Gastroesophageal sphincter (tissue), 4 donors: ENCODE measurements around the gene PDE10A. TPM values are rescaled to one million over a fixed set of nuclear protein-coding genes. Genes with fewer than 3 reads are reported as not detected.
"Not testable (repeated sequence)": the region's sequence is repeated elsewhere in the genome, so short reads cannot be mapped to it uniquely, and the experiment has no call there.

ENCODE experiments used
- ATAC-seq: fragments of 150-250 bp; one replicate; pipeline ENCODE4 v1.9.1; 2016; ENCODE audit warnings: mild to moderate bottlenecking, moderate library complexity
- H3K27ac ChIP-seq, 4 donors: fragments of 200-600 bp; sonication (generic) in 3 of 4; 1 replicate in 3 of 4; 2 replicates in 1 of 4; pipeline ENCODE4 v1.5.1; 2016 to 2019
- H3K27me3 ChIP-seq: fragments of 200-600 bp; sonication (generic); one replicate; pipeline ENCODE4 v1.5.1; 2019
- H3K36me3 ChIP-seq, 2 donors: fragments of 200-600 bp; sonication (generic); one replicate each; pipeline ENCODE4 v1.5.1; 2019; ENCODE audit warnings: control low read depth in 1 of 2
- H3K4me1 ChIP-seq, 3 donors: fragments of 200-600 bp; sonication (generic); 1 replicate in 2 of 3; 2 replicates in 1 of 3; pipeline ENCODE4 v1.5.1; 2016 to 2019; ENCODE audit warnings: control low read depth in 2 of 3
- H3K4me3 ChIP-seq, 2 donors: fragments of 200-600 bp; sonication (generic); one replicate each; pipeline ENCODE4 v1.5.1; 2019; ENCODE audit warnings: mild to moderate bottlenecking in 1 of 2, moderate library complexity in 1 of 2
- H3K9me3 ChIP-seq, 3 donors: fragments of 200-600 bp; sonication (generic); one replicate each; pipeline ENCODE4 v1.5.1; 2017 to 2019; ENCODE audit warnings: control low read depth in 2 of 3
- EP300 ChIP-seq: sonication (generic); formaldehyde crosslinking; IDR thresholded peaks from one replicate; pipeline ENCODE4 v1.6.1; 2017; ENCODE audit warnings: antibody characterized with exemption, mild to moderate bottlenecking
- POLR2A ChIP-seq, 2 donors: fragments of 450-650 bp; IDR thresholded peaks; one replicate each; pipeline ENCODE4 v1.6.1; 2017; ENCODE audit warnings: antibody characterized with exemption in 2 of 2, mild to moderate bottlenecking in 2 of 2, moderate library complexity in 1 of 2
- POLR2AphosphoS5 ChIP-seq: sonication (generic); formaldehyde crosslinking; IDR thresholded peaks from one replicate; pipeline ENCODE4 v1.6.1; 2017; ENCODE audit warnings: antibody characterized with exemption
- WGBS, 2 donors: methylation state at CpG; one replicate each; pipeline ENCODE4 v1.1.5; 2018; ENCODE audit warnings: low coverage in 1 of 2; 5-methylcytosine and 5-hydroxymethylcytosine counted together
- total RNA-seq, 4 donors: library from RNA; depleted of rRNA; stranded (reverse); fragments of >200 nt; gene quantifications; one replicate each; pipeline ENCODE4 v1.1.0, GENCODE V29; 2016
- TF ChIP-seq, protein P1 (sequence below), 4 experiments: fragments of 200-600 bp in 2 of 4; fragments of 450-650 bp in 2 of 4; sonication (generic) in 1 of 4; IDR thresholded peaks; one replicate each; pipeline ENCODE4 v1.5.1; 2017 to 2019; ENCODE audit warnings: antibody characterized with exemption in 4 of 4, mild to moderate bottlenecking in 2 of 4, moderate library complexity in 2 of 4

Gene PDE10A
- total RNA-seq, 4 donors from 2014 or later, result 2.5 to 12.1 (median 4.0) TPM

DNA sequence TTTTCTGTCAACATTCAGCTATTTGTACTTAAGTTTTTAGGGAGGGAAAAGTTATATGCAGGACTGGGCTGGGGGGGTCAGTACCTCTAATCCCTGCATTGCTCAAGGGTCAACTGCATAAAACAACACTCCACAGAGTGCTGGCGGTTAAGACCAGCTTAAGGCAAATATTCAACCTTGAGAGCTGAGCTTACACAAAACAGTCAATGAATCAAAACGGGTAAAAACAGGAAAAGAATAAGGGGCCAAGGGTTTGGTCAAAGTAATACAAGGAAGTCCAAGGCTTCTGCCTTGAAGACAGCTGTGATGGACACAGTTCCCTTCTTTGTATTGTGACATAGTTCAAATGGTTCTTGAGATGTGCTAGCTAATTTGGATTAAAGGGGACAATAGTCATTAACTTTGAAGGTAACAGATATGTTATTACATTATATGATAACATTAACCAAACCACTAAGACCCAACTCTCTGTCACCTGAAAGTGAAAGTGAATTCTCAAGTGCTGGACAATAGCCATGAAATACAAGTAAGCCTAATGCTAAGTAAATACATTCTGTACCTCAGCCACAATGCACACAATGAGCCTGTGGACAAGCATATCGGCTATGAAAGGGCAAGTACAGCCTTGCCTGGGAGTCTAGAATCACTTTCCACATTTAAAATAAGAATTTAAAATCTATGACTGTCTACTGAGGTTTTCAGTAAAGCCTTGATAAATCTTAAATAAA, 106.8 kb downstream of the PDE10A start:
- no peaks in the 10 kb centered on the region for H3K27me3 ChIP-seq
- H3K4me1 ChIP-seq, result no peaks in the 10 kb centered on the region
- no peaks in the 10 kb centered on the region for H3K9me3 ChIP-seq
- ATAC-seq, result no peak
- 53 to 55% methylated on average over 3 of the region's 3 CpGs for WGBS, 2 donors
- no peaks in the 10 kb centered on the region for H3K36me3 ChIP-seq
- no peak overlapping the region for H3K4me3 ChIP-seq
- no peak for TF ChIP-seq POLR2AphosphoS5
- TF ChIP-seq POLR2A (IDR thresholded peaks at IDR 0.05), result no peak
- TF ChIP-seq, protein P1, sequence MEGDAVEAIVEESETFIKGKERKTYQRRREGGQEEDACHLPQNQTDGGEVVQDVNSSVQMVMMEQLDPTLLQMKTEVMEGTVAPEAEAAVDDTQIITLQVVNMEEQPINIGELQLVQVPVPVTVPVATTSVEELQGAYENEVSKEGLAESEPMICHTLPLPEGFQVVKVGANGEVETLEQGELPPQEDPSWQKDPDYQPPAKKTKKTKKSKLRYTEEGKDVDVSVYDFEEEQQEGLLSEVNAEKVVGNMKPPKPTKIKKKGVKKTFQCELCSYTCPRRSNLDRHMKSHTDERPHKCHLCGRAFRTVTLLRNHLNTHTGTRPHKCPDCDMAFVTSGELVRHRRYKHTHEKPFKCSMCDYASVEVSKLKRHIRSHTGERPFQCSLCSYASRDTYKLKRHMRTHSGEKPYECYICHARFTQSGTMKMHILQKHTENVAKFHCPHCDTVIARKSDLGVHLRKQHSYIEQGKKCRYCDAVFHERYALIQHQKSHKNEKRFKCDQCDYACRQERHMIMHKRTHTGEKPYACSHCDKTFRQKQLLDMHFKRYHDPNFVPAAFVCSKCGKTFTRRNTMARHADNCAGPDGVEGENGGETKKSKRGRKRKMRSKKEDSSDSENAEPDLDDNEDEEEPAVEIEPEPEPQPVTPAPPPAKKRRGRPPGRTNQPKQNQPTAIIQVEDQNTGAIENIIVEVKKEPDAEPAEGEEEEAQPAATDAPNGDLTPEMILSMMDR (IDR thresholded peaks at IDR 0.05), result no peak
- TF ChIP-seq EP300, result no peak
- no peak overlapping the region for H3K27ac ChIP-seq

DNA sequence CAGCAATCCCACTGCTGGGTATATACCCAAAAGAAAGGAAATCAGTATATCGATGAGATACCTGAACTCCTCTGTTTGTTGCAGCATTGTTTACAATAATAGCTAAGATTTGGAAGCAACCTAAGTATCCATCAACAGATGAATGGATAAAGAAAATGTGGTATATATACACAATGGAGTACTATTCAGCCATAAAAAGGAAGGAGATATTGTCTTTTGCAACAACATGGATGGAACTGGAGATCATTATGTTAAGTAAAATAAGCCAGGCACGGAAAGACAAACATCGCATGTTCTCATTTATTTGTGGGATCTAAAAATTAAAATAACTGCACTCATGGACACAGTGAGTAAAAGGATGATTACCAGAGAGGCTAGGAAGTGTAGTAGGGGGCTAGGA, 108.4 kb downstream of the PDE10A start:
- not testable (repeated sequence) for H3K27ac ChIP-seq, H3K27me3 ChIP-seq
- 95 to 100% methylated on average over 1 to 3 of the region's 3 CpGs for WGBS, 2 donors

DNA sequence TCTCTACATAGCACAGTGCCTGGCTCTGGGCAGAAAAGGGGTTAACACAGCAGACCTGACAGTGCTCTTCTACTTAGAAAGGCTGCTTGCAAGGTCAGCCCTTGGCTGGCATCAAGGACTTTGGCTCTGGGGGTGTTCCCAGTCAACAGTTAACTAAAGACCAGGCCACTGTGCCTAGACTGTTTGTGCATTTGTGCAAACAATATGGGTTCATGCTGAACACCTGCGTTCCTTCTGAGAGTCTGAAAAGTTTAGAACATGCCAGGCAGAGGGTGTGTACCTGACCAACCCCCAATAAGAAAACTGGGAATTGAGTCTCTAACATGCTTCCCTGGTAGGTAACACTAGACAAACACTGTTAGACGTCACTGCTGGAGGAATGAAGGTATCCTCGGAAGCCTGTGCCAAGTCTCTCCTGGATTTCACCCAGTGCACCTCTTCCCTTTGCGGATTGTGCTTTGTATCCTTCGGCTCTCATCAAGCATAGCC, 110.7 kb downstream of the PDE10A start:
- no peak for ATAC-seq
- no peak for TF ChIP-seq POLR2A (IDR thresholded peaks at IDR 0.05)
- no peak for TF ChIP-seq POLR2AphosphoS5
- no peak for TF ChIP-seq EP300
- TF ChIP-seq, protein P1 (IDR thresholded peaks at IDR 0.05), result no peak
- no peaks in the 10 kb centered on the region for H3K27me3 ChIP-seq
- no peaks in the 10 kb centered on the region for H3K9me3 ChIP-seq
- no peaks in the 10 kb centered on the region for H3K4me1 ChIP-seq
- H3K36me3 ChIP-seq, result no peaks in the 10 kb centered on the region
- H3K4me3 ChIP-seq, result no peak overlapping the region
- H3K27ac ChIP-seq, result no peak overlapping the region
- 80 to 85% methylated on average over 5 of the region's 5 CpGs for WGBS, 2 donors

More for the DNA sequence above, 108.4 kb downstream of the PDE10A start:
- not testable (repeated sequence) for H3K4me1 ChIP-seq, ATAC-seq, H3K4me3 ChIP-seq, H3K36me3 ChIP-seq, H3K9me3 ChIP-seq

DNA sequence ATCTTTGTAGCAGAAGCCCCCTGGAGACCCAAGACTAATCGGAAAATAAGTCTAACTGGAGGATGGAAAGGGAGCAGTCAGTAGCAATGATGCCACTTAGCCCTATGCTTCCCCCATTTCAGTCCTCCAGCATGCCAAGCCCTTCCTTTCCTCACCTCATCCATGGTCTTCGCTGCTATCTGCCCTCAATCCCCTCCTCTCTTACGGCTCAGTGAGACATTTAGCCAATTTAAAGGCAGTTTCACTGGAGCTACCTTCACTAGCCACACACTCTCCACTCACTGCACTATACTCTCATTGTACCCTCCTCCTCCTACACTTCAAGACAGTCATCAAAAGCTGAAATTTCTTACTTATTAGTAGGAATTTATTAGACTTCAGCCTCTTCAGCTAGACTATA, 111.2 kb downstream of the PDE10A start:
- no peaks in the 10 kb centered on the region for H3K4me1 ChIP-seq
- WGBS, 2 donors, result 62 to 69% methylated on average over 3 of the region's 3 CpGs
- no peaks in the 10 kb centered on the region for H3K36me3 ChIP-seq
- no peaks in the 10 kb centered on the region for H3K9me3 ChIP-seq
- ATAC-seq, result no peak
- no peaks in the 10 kb centered on the region for H3K27me3 ChIP-seq
- no peak overlapping the region for H3K4me3 ChIP-seq
- H3K27ac ChIP-seq, result no peak overlapping the region
- TF ChIP-seq, protein P1 (IDR thresholded peaks at IDR 0.05), result no peak
- no peak for TF ChIP-seq POLR2AphosphoS5
- TF ChIP-seq EP300, result no peak
- no peak for TF ChIP-seq POLR2A (IDR thresholded peaks at IDR 0.05)

DNA sequence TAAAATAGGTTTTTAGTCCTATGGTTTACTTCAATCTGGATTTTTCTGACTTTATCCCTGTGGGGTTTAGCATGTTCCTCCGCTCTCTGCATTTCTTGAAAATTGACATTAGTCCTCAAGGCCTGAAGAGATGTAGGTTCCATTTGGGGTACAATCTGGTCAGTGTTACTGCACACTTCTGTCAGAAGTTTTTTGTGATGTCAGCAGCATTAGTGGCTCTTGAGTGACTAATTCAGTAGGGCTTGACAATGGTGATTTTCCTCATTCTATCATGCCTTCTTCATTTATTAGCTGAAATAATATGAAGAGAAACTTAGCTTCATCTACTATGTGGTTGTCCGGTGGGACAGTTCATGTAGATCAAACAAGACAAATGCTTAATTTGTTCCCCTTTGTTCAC, 114.6 kb downstream of the PDE10A start:
- ATAC-seq, result no peak
- H3K4me1 ChIP-seq, result no peaks in the 10 kb centered on the region
- H3K4me3 ChIP-seq, result no peak overlapping the region
- no peak overlapping the region for H3K27ac ChIP-seq
- no peak for TF ChIP-seq POLR2AphosphoS5
- TF ChIP-seq POLR2A (IDR thresholded peaks at IDR 0.05), result no peak
- TF ChIP-seq, protein P1 (IDR thresholded peaks at IDR 0.05), result no peak
- TF ChIP-seq EP300, result no peak
- H3K36me3 ChIP-seq, result no peaks in the 10 kb centered on the region
- H3K27me3 ChIP-seq, result no peaks in the 10 kb centered on the region
- WGBS, 2 donors, result 94 to 100% methylated on average over 2 of the region's 2 CpGs
- H3K9me3 ChIP-seq, result no peaks in the 10 kb centered on the region
